Measurements from ENCODE around the gene EGLN2.

Gene EGLN2

DNA sequence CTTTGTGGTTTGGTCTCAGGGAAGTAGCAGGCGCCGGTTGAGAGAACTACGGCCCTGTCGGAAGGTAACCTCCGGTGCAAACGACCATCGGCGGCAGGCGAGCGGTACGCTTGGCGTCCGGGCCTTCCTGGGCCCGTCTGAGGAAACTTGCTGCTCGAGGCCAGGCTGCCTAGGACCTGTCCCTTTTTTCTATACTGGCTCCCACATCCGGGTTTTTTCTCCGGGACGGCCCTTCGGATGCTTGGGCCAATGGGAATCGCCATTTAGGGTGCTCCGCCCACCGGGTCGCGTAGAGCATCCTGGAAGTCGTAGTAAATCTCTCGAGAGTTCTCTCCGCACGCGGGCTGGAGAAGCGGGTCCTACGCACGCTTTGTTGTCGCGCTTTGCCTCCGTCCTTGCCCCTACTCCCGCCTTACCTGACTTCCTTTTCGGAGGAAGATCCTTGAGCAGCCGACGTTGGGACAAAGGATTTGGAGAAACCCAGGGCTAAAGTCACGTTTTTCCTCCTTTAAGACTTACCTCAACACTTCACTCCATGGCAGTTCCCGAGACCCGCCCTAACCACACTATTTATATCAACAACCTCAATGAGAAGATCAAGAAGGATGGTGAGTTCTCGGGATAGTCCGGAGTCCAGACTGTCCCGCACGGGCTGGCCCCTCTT lies 48.0 kb upstream of the EGLN2 start, which contains the start of gene SNRPA (continued):
- TF ChIP-seq, protein P1, sequence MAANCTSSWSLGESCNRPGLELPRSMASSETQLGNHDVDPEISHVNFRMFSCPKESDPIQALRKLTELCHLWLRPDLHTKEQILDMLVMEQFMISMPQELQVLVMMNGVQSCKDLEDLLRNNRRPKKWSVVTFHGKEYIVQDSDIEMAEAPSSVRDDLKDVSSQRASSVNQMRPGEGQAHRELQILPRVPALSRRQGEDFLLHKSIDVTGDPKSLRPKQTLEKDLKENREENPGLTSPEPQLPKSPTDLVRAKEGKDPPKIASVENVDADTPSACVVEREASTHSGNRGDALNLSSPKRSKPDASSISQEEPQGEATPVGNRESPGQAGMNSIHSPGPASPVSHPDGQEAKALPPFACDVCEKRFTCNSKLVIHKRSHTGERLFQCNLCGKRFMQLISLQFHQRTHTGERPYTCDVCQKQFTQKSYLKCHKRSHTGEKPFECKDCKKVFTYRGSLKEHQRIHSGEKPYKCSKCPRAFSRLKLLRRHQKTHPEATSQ (tag by site-specific recombination; IDR thresholded peaks at IDR 0.05), result no peak; the same call in 1 of the 2 replicates

DNA sequence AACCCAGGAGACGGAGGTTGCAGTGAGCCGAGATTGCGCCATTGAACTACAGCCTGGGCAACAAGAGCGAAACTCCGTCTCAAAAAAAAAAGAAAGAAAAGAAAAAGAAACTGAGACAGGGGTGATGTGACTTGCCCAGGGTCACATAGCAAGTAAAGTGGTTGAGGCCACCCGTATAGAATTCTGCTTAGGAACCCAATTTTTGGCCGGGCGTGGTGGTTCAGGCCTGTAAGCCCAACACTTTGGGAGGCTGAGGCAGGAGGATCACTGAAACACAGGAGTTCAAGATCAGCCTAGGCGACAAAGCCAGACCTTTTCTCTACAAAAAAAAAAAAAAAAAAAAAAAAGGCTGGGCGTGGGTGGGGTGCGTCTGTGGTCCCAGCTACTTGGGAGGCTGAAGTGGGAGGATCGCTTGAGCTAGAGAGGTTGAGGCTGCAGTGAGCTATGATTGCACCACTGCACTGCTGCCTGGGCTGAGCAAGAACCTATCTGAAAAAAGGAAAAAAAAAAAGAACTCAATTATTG lies 46.7 kb upstream of the EGLN2 start:
- H3K4me1 ChIP-seq (ENCODE audit: control insufficient read depth, insufficient read depth, low read length), result peaks cover 41% of the 10 kb centered on the region
- H3K27ac ChIP-seq (ENCODE audit: extremely low read depth, low read depth, low read length), result peak overlapping the region; percentile 7; the same call in 1 of the 2 replicates
- peaks cover 41 to 67% of the 10 kb centered on the region in 2 experiments for H3K36me3 ChIP-seq (ENCODE audit: control insufficient read depth in 2 of 2, insufficient read depth in 1 of 2, low read length in 2 of 2)
- ChIA-PET POLR2A (interaction anchor here (0.6 to 7.3 kb wide), 9 partner anchors 8 to 554 kb away, joined by 3 to 180 read pairs (median 4); partner anchors contain the start of genes COQ8B, ITPKC and RAB4B), CTCF (interaction anchor here (0.9 to 2.5 kb wide), 6 partner anchors 19 to 210 kb away, joined by 3 to 22 read pairs (median 4); no protein-coding TSS in a partner anchor)
- H3K4me3 ChIP-seq (ENCODE audit: low read depth, low read length), result peak overlapping the region; percentile 64; the same call in 1 of the 2 replicates
- H3K9me3 ChIP-seq (ENCODE audit: control insufficient read depth, insufficient read depth, low read depth, low read length), result no peaks in the 10 kb centered on the region
- TF ChIP-seq ZNF521 (tag by site-specific recombination; IDR thresholded peaks at IDR 0.05) (no peak), ZNF792 (tag by site-specific recombination; IDR thresholded peaks at IDR 0.05) (no peak), EGR2 (tag by site-specific recombination; IDR thresholded peaks at IDR 0.05; ENCODE audit: low read depth) (peak; percentile 89), ZNF701 (tag by site-specific recombination; IDR thresholded peaks at IDR 0.05) (no peak), ZNF24 (tag by site-specific recombination; IDR thresholded peaks at IDR 0.05) (0 out of 2 replicates have a peak, but pooled peaks have one; percentile 21), ZNF302 (tag by site-specific recombination; IDR thresholded peaks at IDR 0.05; ENCODE audit: low read depth) (no peak), SP3 (tag by site-specific recombination; IDR thresholded peaks at IDR 0.05) (0 out of 2 replicates have a peak, but pooled peaks have one; percentile 26), ZBTB20 (tag by site-specific recombination; IDR thresholded peaks at IDR 0.05) (no peak), ZNF843 (tag by site-specific recombination; IDR thresholded peaks at IDR 0.05) (0 out of 2 replicates have a peak, but pooled peaks have one; percentile 9), ZNF510 (tag by site-specific recombination; IDR thresholded peaks at IDR 0.05; ENCODE audit: insufficient replicate concordance) (no peak), ZFP3 (tag by site-specific recombination; IDR thresholded peaks at IDR 0.05; ENCODE audit: low read depth) (no peak), GLI4 (tag by site-specific recombination; IDR thresholded peaks at IDR 0.05) (no peak), KLF8 (tag by site-specific recombination; IDR thresholded peaks at IDR 0.05) (peak; percentile 32; the same call in 1 of the 2 replicates), ZNF624 (tag by site-specific recombination; IDR thresholded peaks at IDR 0.05) (no peak), ZNF2 (tag by site-specific recombination; IDR thresholded peaks at IDR 0.05) (peak; percentile 31; the same call in 1 of the 2 replicates), GFI1B (tag by site-specific recombination; IDR thresholded peaks at IDR 0.05) (no peak)
- TF ChIP-seq, protein P2, sequence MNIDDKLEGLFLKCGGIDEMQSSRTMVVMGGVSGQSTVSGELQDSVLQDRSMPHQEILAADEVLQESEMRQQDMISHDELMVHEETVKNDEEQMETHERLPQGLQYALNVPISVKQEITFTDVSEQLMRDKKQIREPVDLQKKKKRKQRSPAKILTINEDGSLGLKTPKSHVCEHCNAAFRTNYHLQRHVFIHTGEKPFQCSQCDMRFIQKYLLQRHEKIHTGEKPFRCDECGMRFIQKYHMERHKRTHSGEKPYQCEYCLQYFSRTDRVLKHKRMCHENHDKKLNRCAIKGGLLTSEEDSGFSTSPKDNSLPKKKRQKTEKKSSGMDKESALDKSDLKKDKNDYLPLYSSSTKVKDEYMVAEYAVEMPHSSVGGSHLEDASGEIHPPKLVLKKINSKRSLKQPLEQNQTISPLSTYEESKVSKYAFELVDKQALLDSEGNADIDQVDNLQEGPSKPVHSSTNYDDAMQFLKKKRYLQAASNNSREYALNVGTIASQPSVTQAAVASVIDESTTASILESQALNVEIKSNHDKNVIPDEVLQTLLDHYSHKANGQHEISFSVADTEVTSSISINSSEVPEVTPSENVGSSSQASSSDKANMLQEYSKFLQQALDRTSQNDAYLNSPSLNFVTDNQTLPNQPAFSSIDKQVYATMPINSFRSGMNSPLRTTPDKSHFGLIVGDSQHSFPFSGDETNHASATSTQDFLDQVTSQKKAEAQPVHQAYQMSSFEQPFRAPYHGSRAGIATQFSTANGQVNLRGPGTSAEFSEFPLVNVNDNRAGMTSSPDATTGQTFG (tag by site-specific recombination; IDR thresholded peaks at IDR 0.05; ENCODE audit: borderline replicate concordance), result no peak
- TF ChIP-seq, protein P3, sequence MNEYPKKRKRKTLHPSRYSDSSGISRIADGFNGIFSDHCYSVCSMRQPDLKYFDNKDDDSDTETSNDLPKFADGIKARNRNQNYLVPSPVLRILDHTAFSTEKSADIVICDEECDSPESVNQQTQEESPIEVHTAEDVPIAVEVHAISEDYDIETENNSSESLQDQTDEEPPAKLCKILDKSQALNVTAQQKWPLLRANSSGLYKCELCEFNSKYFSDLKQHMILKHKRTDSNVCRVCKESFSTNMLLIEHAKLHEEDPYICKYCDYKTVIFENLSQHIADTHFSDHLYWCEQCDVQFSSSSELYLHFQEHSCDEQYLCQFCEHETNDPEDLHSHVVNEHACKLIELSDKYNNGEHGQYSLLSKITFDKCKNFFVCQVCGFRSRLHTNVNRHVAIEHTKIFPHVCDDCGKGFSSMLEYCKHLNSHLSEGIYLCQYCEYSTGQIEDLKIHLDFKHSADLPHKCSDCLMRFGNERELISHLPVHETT (tag by site-specific recombination; IDR thresholded peaks at IDR 0.05), result no peak
- TF ChIP-seq, protein P4, sequence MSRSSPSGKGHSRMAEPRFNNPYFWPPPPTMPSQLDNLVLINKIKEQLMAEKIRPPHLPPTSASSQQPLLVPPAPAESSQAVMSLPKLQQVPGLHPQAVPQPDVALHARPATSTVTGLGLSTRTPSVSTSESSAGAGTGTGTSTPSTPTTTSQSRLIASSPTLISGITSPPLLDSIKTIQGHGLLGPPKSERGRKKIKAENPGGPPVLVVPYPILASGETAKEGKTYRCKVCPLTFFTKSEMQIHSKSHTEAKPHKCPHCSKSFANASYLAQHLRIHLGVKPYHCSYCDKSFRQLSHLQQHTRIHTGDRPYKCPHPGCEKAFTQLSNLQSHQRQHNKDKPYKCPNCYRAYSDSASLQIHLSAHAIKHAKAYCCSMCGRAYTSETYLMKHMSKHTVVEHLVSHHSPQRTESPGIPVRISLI (tag by site-specific recombination; IDR thresholded peaks at IDR 0.05), result peak; percentile 97
- TF ChIP-seq, protein P5, sequence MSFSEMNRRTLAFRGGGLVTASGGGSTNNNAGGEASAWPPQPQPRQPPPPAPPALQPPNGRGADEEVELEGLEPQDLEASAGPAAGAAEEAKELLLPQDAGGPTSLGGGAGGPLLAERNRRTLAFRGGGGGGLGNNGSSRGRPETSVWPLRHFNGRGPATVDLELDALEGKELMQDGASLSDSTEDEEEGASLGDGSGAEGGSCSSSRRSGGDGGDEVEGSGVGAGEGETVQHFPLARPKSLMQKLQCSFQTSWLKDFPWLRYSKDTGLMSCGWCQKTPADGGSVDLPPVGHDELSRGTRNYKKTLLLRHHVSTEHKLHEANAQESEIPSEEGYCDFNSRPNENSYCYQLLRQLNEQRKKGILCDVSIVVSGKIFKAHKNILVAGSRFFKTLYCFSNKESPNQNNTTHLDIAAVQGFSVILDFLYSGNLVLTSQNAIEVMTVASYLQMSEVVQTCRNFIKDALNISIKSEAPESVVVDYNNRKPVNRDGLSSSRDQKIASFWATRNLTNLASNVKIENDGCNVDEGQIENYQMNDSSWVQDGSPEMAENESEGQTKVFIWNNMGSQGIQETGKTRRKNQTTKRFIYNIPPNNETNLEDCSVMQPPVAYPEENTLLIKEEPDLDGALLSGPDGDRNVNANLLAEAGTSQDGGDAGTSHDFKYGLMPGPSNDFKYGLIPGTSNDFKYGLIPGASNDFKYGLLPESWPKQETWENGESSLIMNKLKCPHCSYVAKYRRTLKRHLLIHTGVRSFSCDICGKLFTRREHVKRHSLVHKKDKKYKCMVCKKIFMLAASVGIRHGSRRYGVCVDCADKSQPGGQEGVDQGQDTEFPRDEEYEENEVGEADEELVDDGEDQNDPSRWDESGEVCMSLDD (tag by site-specific recombination; IDR thresholded peaks at IDR 0.05), result no peak
- TF ChIP-seq, protein P6, sequence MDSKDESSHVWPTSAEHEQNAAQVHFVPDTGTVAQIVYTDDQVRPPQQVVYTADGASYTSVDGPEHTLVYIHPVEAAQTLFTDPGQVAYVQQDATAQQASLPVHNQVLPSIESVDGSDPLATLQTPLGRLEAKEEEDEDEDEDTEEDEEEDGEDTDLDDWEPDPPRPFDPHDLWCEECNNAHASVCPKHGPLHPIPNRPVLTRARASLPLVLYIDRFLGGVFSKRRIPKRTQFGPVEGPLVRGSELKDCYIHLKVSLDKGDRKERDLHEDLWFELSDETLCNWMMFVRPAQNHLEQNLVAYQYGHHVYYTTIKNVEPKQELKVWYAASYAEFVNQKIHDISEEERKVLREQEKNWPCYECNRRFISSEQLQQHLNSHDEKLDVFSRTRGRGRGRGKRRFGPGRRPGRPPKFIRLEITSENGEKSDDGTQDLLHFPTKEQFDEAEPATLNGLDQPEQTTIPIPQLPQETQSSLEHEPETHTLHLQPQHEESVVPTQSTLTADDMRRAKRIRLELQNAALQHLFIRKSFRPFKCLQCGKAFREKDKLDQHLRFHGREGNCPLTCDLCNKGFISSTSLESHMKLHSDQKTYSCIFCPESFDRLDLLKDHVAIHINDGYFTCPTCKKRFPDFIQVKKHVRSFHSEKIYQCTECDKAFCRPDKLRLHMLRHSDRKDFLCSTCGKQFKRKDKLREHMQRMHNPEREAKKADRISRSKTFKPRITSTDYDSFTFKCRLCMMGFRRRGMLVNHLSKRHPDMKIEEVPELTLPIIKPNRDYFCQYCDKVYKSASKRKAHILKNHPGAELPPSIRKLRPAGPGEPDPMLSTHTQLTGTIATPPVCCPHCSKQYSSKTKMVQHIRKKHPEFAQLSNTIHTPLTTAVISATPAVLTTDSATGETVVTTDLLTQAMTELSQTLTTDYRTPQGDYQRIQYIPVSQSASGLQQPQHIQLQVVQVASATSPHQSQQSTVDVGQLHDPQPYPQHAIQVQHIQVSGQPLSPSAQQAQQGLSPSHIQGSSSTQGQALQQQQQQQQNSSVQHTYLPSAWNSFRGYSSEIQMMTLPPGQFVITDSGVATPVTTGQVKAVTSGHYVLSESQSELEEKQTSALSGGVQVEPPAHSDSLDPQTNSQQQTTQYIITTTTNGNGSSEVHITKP (tag by site-specific recombination; IDR thresholded peaks at IDR 0.05), result peak; percentile 52
